WTC11 (cell line): ENCODE results near the gene MCAT. TPM values are rescaled to one million over a fixed set of nuclear protein-coding genes. Genes with fewer than 3 reads are reported as not detected.

Experiments used
- ATAC-seq: fragments of 200-7000 bp; cut with Tn5 transposase; 2 replicates; pipeline ENCODE4 v1.10.0; 2021; ENCODE audit warnings: mild to moderate bottlenecking, moderate library complexity
- CTCF ChIA-PET: fragments of 300-600 bp; sonication (Branson Sonifier 250); formaldehyde crosslinking; loops from one replicate; lab custom pipeline; 2021; ENCODE audit warnings: antibody characterized with exemption; lab: Charles Lee
- POLR2A ChIA-PET: fragments of 350-600 bp; sonication (Branson Sonifier 250); formaldehyde crosslinking; loops from one replicate; lab custom pipeline; 2021; ENCODE audit warnings: antibody characterized with exemption; lab: Charles Lee
- DNase-seq: peaks from one replicate; pipeline ENCODE4 v3.0.0; 2021; ENCODE audit warnings: low spot score
- H3K27ac Mint-ChIP-seq: 2 replicates; pipeline ENCODE4 v1.8.0; 2021; ENCODE audit warnings: mixed read lengths
- H3K27me3 Mint-ChIP-seq: 2 replicates; pipeline ENCODE4 v1.8.0; 2021; ENCODE audit warnings: low read depth, mild to moderate bottlenecking, moderate library complexity, mixed read lengths
- H3K36me3 Mint-ChIP-seq: 2 replicates; pipeline ENCODE4 v1.8.0; 2021; ENCODE audit warnings: mixed read lengths
- H3K4me1 Mint-ChIP-seq: 2 replicates; pipeline ENCODE4 v1.8.0; 2022; ENCODE audit warnings: mixed read lengths
- H3K4me3 Mint-ChIP-seq: 2 replicates; pipeline ENCODE4 v1.8.0; 2021; ENCODE audit warnings: mild to moderate bottlenecking, moderate library complexity, mixed read lengths
- H3K9me3 Mint-ChIP-seq: 2 replicates; pipeline ENCODE4 v1.8.0; 2021; ENCODE audit warnings: mixed read lengths
- ARID4B ChIP-seq: sonication (generic); formaldehyde crosslinking; IDR thresholded peaks from 2 replicates; pipeline ENCODE4 v1.8.0; 2023; ENCODE audit warnings: missing genetic modification reagents, mild to moderate bottlenecking, borderline replicate concordance
- ATF2 ChIP-seq: sonication (generic); formaldehyde crosslinking; IDR thresholded peaks from 2 replicates; pipeline ENCODE4 v1.8.1; 2022; ENCODE audit warnings: low read depth, missing genetic modification reagents, borderline replicate concordance
- ELF4 ChIP-seq: sonication (generic); formaldehyde crosslinking; IDR thresholded peaks from 2 replicates; pipeline ENCODE4 v1.8.1; 2022; ENCODE audit warnings: low read depth, mild to moderate bottlenecking, moderate library complexity, missing genetic modification reagents
- ESRRA ChIP-seq: sonication (generic); formaldehyde crosslinking; IDR thresholded peaks from 2 replicates; pipeline ENCODE4 v1.8.1; 2022; ENCODE audit warnings: mild to moderate bottlenecking, missing genetic modification reagents, borderline replicate concordance
- FOXJ3 ChIP-seq: sonication (generic); formaldehyde crosslinking; IDR thresholded peaks from 2 replicates; pipeline ENCODE4 v1.9.0; 2021; ENCODE audit warnings: missing genetic modification reagents, mild to moderate bottlenecking, borderline replicate concordance
- KAT7 ChIP-seq: sonication (generic); formaldehyde crosslinking; IDR thresholded peaks from 2 replicates; pipeline ENCODE4 v1.8.1; 2023; ENCODE audit warnings: missing genetic modification reagents, mild to moderate bottlenecking, borderline replicate concordance
- MYBL2 ChIP-seq: sonication (generic); formaldehyde crosslinking; IDR thresholded peaks from 2 replicates; pipeline ENCODE4 v1.8.1; 2023; ENCODE audit warnings: mild to moderate bottlenecking, moderate library complexity, missing genetic modification reagents
- NR1H2 ChIP-seq: sonication (generic); formaldehyde crosslinking; IDR thresholded peaks from 2 replicates; pipeline ENCODE4 v1.9.0; 2021; ENCODE audit warnings: mild to moderate bottlenecking, moderate library complexity, missing genetic modification reagents
- RELA ChIP-seq: sonication (generic); formaldehyde crosslinking; IDR thresholded peaks from 2 replicates; pipeline ENCODE4 v1.8.1; 2022; ENCODE audit warnings: missing genetic modification reagents, mild to moderate bottlenecking, borderline replicate concordance
- SMAD3 ChIP-seq: sonication (generic); formaldehyde crosslinking; IDR thresholded peaks from 2 replicates; pipeline ENCODE4 v1.8.0; 2022; ENCODE audit warnings: missing genetic modification reagents, mild to moderate bottlenecking, borderline replicate concordance
- TCF7 ChIP-seq: sonication (generic); formaldehyde crosslinking; IDR thresholded peaks from 2 replicates; pipeline ENCODE4 v1.8.0; 2022; ENCODE audit warnings: mild to moderate bottlenecking, low read depth, missing genetic modification reagents, moderate library complexity
- ZNF416 ChIP-seq: fragments of 250-450 bp; sonication (Bioruptor Pico); IDR thresholded peaks from 2 replicates; pipeline ENCODE4 v1.9.0; 2021; ENCODE audit warnings: mild to moderate bottlenecking, inconsistent platforms
- ZNF671 ChIP-seq: fragments of 250-450 bp; sonication (Bioruptor Pico); IDR thresholded peaks from 2 replicates; pipeline ENCODE4 v1.8.0; 2021; ENCODE audit warnings: mild to moderate bottlenecking
- total RNA-seq: library from RNA; stranded (reverse); gene quantifications from 3 replicates; pipeline ENCODE4 v1.2.3, GENCODE V29; 2021
- TF ChIP-seq, protein P1 (sequence below): sonication (generic); formaldehyde crosslinking; IDR thresholded peaks from 2 replicates; pipeline ENCODE4 v1.8.1; 2022; ENCODE audit warnings: low read depth, mild to moderate bottlenecking, moderate library complexity, missing genetic modification reagents, borderline replicate concordance
- TF ChIP-seq, protein P2 (sequence below): sonication (generic); formaldehyde crosslinking; IDR thresholded peaks from 2 replicates; pipeline ENCODE4 v1.8.1; 2023; ENCODE audit warnings: mild to moderate bottlenecking, moderate library complexity, missing genetic modification reagents
- TF ChIP-seq, protein P3 (sequence below): sonication (generic); formaldehyde crosslinking; IDR thresholded peaks from 2 replicates; pipeline ENCODE4 v1.8.0; 2022; ENCODE audit warnings: mild to moderate bottlenecking, missing genetic modification reagents
- TF ChIP-seq, protein P4 (sequence below): sonication (generic); formaldehyde crosslinking; IDR thresholded peaks from 2 replicates; pipeline ENCODE4 v1.8.1; 2022; ENCODE audit warnings: mild to moderate bottlenecking, missing genetic modification reagents, moderate library complexity, borderline replicate concordance

The MCAT gene
- total RNA-seq, 1 experiment from 2014 or later = 18.5 TPM

DNA sequence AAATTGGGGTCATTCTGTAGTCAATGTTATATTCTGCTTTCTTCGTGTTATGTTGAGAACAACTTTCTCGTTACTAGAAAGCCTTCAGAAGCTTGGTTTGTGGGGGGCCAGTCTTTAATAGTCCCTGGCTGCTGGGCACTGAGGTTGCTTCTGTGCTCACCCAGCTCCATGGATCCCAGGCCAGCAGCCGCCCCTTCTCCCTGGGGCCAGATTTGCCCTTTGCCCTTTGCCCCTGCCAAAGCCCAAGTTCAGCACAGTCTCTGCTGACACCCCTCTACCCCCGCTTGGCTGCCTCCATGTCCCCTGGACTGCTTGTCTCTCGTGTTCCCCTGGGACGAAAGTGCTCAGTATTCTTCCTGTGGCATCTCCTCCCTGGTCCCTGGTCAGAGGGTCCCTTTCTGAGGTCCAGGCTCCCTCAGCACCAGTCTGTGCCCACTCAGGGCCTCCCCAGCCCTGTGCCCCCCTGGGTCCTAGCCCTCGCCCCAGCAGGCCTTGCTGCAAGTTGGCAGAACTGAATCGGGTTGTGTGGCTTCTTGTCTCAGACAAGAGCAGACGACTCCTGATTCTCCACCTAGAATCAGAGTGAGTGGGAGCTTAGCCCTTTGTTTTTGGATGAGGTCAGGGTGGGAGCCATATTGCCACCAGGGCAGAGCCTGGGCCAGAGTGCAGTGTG is 14.8 kb upstream of the MCAT start (continued):
- TF ChIP-seq ARID4B (CRISPR knock-in tag) (no peak), SMAD3 (no peak), ATF2 (no peak), ZNF671 (CRISPR knock-in tag) (no peak), ELF4 (CRISPR knock-in tag) (no peak), MYBL2 (CRISPR knock-in tag) (no peak)
- TF ChIP-seq, protein P1, sequence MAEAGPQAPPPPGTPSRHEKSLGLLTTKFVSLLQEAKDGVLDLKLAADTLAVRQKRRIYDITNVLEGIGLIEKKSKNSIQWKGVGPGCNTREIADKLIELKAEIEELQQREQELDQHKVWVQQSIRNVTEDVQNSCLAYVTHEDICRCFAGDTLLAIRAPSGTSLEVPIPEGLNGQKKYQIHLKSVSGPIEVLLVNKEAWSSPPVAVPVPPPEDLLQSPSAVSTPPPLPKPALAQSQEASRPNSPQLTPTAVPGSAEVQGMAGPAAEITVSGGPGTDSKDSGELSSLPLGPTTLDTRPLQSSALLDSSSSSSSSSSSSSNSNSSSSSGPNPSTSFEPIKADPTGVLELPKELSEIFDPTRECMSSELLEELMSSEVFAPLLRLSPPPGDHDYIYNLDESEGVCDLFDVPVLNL (CRISPR knock-in tag) = no peak
- TF ChIP-seq, protein P2, sequence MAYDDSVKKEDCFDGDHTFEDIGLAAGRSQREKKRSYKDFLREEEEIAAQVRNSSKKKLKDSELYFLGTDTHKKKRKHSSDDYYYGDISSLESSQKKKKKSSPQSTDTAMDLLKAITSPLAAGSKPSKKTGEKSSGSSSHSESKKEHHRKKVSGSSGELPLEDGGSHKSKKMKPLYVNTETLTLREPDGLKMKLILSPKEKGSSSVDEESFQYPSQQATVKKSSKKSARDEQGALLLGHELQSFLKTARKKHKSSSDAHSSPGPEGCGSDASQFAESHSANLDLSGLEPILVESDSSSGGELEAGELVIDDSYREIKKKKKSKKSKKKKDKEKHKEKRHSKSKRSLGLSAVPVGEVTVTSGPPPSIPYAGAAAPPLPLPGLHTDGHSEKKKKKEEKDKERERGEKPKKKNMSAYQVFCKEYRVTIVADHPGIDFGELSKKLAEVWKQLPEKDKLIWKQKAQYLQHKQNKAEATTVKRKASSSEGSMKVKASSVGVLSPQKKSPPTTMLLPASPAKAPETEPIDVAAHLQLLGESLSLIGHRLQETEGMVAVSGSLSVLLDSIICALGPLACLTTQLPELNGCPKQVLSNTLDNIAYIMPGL (CRISPR knock-in tag) = no peak
- TF ChIP-seq, protein P3, sequence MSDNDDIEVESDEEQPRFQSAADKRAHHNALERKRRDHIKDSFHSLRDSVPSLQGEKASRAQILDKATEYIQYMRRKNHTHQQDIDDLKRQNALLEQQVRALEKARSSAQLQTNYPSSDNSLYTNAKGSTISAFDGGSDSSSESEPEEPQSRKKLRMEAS = no peak

DNA sequence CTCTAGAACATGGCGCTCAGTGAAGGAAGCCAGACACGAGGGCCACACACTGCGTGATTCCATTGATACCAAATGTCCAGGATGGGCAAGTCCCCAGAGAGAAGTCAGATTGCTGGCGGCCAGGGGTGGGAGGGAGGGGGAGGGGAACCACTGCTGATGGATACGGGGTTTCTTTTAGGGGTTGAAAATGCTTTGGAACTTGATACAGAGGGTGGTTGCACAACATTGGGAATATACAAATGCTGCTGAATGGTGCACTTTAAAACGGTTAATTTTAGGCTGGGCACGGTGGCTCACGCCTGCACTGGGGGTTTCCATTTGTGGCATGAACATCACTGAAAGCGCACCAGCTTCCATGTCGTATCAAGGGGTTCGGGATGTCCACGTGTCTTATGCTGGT is 13.2 kb upstream of the MCAT start:
- Mint-ChIP-seq H3K4me3 (no peak overlapping the region), H3K27me3 (peaks cover 5% of the 10 kb centered on the region; the same call in 1 of the 2 replicates), H3K4me1 (peaks cover 3% of the 10 kb centered on the region), H3K36me3 (no peaks in the 10 kb centered on the region), H3K9me3 (no peaks in the 10 kb centered on the region), H3K27ac (no peak overlapping the region)
- CTCF ChIA-PET = interaction anchor here (1.0 to 2.1 kb wide), 2 partner anchors 20 to 72 kb away, joined by 3 to 6 read pairs; no protein-coding TSS in a partner anchor
- DNase-seq (no peak), ATAC-seq (no peak)
- POLR2A ChIA-PET = no interaction called here
- TF ChIP-seq FOXJ3 (CRISPR knock-in tag) = no peak
- no peak for TF ChIP-seq KAT7 (CRISPR knock-in tag)
- no peak for TF ChIP-seq ZNF416 (CRISPR knock-in tag)

GRCh38 chr22:43155789-43156188 is 12.6 kb upstream of the MCAT start:
- Mint-ChIP-seq H3K4me3 (no peak overlapping the region), H3K9me3 (no peaks in the 10 kb centered on the region), H3K27ac (no peak overlapping the region), H3K27me3 (peaks cover 8% of the 10 kb centered on the region), H3K4me1 (peaks cover 6% of the 10 kb centered on the region), H3K36me3 (no peaks in the 10 kb centered on the region)
- POLR2A ChIA-PET = no interaction called here
- CTCF ChIA-PET = interaction anchor here (1.0 to 1.1 kb wide), 2 partner anchors 20 to 32 kb away, joined by 3 to 4 read pairs; no protein-coding TSS in a partner anchor
- DNase-seq = no peak
- TF ChIP-seq NR1H2 (CRISPR knock-in tag) (no peak), ESRRA (CRISPR knock-in tag) (no peak), TCF7 (CRISPR knock-in tag) (no peak), RELA (CRISPR knock-in tag) (no peak)
- TF ChIP-seq, protein P3 = no peak
- TF ChIP-seq, protein P4, sequence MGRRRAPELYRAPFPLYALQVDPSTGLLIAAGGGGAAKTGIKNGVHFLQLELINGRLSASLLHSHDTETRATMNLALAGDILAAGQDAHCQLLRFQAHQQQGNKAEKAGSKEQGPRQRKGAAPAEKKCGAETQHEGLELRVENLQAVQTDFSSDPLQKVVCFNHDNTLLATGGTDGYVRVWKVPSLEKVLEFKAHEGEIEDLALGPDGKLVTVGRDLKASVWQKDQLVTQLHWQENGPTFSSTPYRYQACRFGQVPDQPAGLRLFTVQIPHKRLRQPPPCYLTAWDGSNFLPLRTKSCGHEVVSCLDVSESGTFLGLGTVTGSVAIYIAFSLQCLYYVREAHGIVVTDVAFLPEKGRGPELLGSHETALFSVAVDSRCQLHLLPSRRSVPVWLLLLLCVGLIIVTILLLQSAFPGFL (CRISPR knock-in tag) = no peak
- ATAC-seq = no peak
